GM18502 (cell line): ENCODE measurements around the gene HIC2.
A peak's percentile ranks its signal among the peaks of the same experiment; 100 is the strongest.
"Not testable (repeated sequence)": the region's sequence is repeated elsewhere in the genome, so short reads cannot be mapped to it uniquely, and the experiment has no call there.

Experiments
- ATAC-seq: cut with Tn5 transposase; IDR thresholded peaks from one replicate; pipeline ENCODE4 v1.9.1; 2021; ENCODE audit warnings: mild to moderate bottlenecking; ENCODE audit not compliant: unreplicated experiment, poor library complexity

Gene HIC2

GRCh38 chr22:21417227-21417746, at the start of gene HIC2:
HIC2 (plus strand) TSS chr22:21417371; CDS start chr22:21442832, 25,461 bp downstream.
- ATAC-seq, result peak; percentile 91

- ATAC-seq, result not testable (repeated sequence)
Measured at GRCh38 chr22:21368603-21369310, 48.4 kb upstream of the HIC2 start.

GRCh38 chr22:21375880-21376279, 41.3 kb upstream of the HIC2 start:
- ATAC-seq, result not testable (repeated sequence)

- not testable (repeated sequence) for ATAC-seq
Measured at GRCh38 chr22:21383701-21384467, 33.3 kb upstream of the HIC2 start, which contains the start of gene RIMBP3B. RIMBP3B (plus strand) TSS chr22:21383751; CDS start chr22:21383859, 108 bp downstream.

- ATAC-seq, result not testable (repeated sequence)
Measured at GRCh38 chr22:21384468-21385357, 32.5 kb upstream of the HIC2 start.

GRCh38 chr22:21389480-21389879, 27.7 kb upstream of the HIC2 start:
- ATAC-seq, result not testable (repeated sequence)

- not testable (repeated sequence) for ATAC-seq
Measured at GRCh38 chr22:21390013-21390412, 27.2 kb upstream of the HIC2 start.

- not testable (repeated sequence) for ATAC-seq
Measured at GRCh38 chr22:21394613-21395012, 22.6 kb upstream of the HIC2 start.

- ATAC-seq, result not testable (repeated sequence)
Measured at GRCh38 chr22:21401197-21401969, 15.8 kb upstream of the HIC2 start.

GRCh38 chr22:21402763-21403314, 14.3 kb upstream of the HIC2 start:
- ATAC-seq, result not testable (repeated sequence)

GRCh38 chr22:21407139-21407538, 10.0 kb upstream of the HIC2 start:
- ATAC-seq, result not testable (repeated sequence)

- ATAC-seq, result not testable (repeated sequence)
Measured at GRCh38 chr22:21407792-21408191, 9.4 kb upstream of the HIC2 start.

GRCh38 chr22:21416375-21416774, 796 bp upstream of the HIC2 start:
- ATAC-seq, result not testable (repeated sequence)

- ATAC-seq, result peak; percentile 32
Measured at GRCh38 chr22:21417853-21418252, 682 bp downstream of the HIC2 start.

- ATAC-seq, result not testable (repeated sequence)
Measured at GRCh38 chr22:21418974-21419638, 1.9 kb downstream of the HIC2 start.

GRCh38 chr22:21420180-21420763, 3.1 kb downstream of the HIC2 start:
- ATAC-seq, result not testable (repeated sequence)

GRCh38 chr22:21424084-21424709, 7.0 kb downstream of the HIC2 start:
- ATAC-seq, result not testable (repeated sequence)
